Superior temporal gyrus (tissue), 1 donor: ENCODE results near the gene GRWD1.

Source experiments
- DNase-seq: peaks from one replicate; pipeline ENCODE4 v3.0.0-alpha.2; 2016; ENCODE audit errors: extremely low spot score

GRWD1 gene

DNA sequence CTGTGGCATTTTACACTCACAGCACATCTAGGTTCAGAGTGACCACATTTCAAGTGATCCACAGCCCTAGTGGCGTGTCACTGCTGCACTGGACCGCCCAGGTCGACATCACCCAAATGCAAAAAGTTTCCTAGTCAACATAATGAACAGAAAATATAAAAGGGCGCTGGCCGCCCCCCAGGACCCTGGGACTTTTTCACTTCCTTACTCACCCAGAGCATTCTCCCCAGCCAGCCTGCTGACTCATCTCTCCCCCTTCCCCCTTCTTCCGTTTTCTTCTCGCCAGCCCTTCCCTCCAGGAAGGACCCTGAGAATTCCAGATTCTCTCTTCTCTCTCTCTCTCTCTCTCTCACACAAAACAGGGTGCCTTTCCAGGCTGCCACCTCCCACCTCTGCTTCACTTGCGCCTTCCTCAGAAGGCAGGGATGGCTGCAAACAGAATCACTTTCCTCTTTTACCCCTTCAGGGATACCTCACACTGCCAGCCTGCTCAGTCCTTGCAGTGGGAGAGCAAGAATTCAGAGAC, 21.0 kb upstream of the GRWD1 start:
- DNase-seq = peak; percentile 17

DNA sequence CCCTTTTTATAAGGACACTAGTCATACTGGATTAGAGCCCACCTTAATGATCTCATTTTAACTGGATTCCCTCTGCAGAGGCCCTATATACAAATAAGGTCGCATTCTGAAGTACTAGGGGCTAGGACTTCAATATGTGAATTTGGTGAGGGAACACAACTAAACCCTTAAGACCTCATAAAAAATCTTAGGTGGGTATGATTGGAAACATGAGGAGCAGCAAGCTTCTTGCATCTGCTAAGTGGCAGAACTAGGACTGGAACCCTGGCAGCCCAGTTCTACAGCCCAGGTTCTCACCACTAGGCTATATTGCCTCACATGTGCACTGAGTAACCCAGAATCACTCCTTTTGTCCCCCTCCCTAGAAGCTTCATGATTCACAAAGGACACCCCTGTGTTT, 17.1 kb upstream of the GRWD1 start:
- no peak for DNase-seq

DNA sequence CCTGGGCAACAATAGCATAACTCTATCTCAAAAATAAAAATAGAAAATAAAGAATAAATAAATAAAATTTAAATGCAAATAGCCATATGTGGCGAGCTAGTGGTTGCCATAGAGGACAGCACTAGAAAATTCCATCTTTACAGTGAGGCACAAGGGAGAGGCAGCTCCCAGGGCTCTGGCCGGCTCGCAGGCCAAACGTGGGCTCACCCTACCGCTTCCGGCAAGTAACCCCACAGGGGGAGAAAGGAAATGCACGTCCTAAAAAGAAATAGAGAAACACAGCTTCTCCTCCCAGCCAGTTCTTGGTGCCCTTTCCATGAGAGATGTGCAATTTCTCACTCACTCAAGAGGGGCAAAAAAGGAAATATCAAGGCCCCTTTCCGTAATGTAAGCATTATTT, 12.4 kb upstream of the GRWD1 start:
- DNase-seq = no peak

- no peak for DNase-seq
Observed at GRCh38 chr19:48436586-48436985, 9.2 kb upstream of the GRWD1 start.

DNA sequence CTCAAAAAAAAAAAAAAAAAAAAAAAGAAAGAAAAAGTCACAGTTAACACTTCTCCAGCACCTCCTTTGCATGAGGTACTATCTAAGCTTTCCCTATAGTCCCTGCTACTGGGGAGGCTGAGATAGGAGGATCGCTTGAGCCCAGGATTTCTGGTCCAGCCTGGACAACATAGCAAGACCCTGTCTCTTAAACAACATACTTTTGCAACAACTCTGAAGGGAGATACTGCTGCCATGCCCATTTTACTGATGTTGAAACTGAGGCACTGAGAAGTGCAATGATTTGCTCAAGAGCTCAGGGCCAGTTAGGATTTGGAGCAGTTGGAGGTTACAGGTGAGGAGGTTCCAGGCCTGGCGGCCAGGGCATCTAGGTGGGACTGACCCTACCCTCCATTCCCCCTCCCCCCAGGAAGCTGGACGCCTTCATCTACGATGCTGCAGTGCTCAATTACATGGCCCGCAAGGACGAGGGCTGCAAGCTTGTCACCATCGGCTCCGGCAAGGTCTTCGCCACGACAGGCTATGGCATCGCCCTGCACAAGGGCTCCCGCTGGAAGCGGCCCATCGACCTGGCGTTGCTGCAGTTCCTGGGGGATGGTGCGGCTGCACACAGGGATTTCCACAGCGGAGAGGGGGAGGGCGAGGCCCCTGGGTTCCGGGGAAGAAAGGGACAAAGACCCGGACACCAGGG, 4.3 kb upstream of the GRWD1 start:
- DNase-seq = no peak

- no peak for DNase-seq
Observed at GRCh38 chr19:48442116-48443035, 3.4 kb upstream of the GRWD1 start.

GRCh38 chr19:48443256-48443655, 2.5 kb upstream of the GRWD1 start:
- no peak for DNase-seq

DNA sequence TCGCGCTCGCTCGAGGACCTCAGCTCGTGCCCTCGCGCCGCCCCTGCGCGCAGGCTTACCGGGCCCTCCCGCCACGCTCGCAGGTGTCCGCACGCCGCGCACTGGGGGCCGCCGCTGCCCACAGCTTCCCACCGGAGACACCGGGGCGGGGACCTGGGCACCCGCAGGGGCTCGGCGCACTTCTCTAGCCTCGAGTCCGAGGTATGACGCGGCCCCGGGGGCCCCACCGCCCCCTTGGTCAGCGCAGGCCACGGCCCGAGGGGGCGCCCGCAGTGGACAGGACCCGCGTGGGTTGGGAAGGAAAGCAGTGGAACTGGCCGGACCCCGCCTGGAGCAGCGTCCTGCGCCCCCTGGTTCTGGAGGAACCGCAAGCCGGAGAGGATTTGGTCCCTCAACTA, 2.1 kb upstream of the GRWD1 start:
- no peak for DNase-seq

DNA sequence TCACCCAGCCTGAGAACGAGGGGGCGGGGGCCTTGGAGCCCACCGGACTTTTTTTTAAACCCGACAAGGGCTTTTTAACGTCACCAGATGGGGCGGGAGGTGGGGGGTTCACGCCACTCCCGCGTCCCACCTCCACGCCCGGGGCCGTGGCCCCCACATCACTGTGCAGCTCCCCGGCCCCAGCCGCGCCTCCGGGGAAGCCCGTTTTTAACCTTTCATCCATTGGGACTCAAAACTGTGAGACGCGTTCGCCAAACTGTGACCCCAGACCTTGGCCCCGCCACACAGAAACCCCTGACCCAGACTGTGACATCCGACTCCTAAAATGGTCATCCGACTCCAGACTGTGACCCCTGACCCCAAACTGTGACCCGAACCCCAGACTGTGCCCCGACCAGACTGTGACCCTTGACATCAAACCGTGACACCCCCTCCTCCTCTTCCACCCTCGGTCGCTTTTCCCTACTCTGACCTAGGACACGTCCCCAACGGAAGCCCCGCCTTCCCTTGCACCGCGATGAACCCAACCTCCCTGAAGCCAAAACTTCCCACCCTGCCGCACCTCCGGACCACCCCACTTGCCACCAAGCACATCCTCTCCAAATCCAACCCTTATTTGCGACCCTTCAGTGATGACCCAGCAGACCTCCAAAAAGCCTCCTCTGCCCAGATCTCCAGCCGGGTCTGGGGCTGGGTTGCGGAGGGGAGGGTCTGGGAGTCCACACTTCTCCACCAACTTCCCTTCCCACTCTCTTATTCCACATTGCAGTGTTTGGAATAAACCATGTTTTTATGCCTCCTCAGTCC, 1.5 kb upstream of the GRWD1 start:
- DNase-seq = no peak

- DNase-seq = no peak
Observed at GRCh38 chr19:48444936-48445200, 915 bp upstream of the GRWD1 start.

DNA sequence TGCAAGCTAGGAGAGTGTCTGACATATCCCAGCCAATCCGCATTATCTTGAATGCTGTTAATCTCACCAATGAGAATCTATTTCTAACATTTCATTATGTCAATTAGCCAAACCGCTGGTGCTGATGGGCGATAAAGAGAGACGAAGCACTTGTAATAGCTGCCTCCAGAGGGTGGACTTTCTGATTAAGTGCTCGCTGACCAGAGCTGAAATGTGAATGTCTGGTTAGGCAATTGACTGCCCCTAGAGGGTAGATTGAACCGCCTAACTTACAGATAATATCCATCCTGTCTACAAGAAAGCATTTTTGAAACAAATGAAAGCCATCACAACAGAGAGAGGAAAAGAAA, 552 bp upstream of the GRWD1 start:
- no peak for DNase-seq

GRCh38 chr19:48446579-48446978, 796 bp downstream of the GRWD1 start:
- DNase-seq = no peak

DNA sequence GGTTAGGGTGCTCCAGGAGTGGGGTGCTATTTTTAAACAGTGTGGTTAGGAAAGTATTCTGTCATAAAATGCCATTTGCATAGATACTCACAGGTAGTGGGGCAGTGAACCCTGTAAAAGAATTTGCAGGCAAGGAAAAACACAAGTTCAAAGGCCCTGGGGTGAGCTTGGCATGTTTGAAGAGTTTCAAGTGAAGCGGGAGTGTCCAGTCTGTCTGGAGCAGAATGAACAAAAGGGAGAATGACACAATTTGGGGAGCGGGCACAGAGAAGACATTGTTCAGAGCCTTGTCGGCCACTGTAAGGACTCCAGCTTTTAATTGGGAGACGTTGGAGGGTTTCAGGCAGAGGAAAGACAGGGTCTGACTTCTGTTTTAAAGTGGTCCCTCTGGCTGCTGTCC, 2.8 kb downstream of the GRWD1 start:
- no peak for DNase-seq

DNA sequence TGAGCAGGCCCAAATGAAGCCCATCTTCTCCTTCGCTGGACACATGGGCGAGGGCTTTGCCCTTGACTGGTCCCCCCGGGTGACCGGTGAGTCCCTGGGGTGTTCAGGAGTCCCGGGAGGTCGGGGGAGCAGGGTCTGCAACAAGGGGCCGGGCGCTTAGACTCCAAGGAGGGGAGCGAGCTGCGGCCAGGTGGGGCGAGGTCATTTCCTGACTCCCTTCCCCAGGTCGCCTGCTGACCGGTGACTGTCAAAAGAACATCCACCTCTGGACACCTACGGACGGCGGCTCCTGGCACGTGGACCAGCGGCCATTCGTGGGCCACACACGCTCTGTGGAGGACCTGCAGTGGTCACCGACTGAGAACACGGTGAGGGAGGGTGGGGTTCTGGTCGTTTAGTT, 4.7 kb downstream of the GRWD1 start:
- no peak for DNase-seq

DNA sequence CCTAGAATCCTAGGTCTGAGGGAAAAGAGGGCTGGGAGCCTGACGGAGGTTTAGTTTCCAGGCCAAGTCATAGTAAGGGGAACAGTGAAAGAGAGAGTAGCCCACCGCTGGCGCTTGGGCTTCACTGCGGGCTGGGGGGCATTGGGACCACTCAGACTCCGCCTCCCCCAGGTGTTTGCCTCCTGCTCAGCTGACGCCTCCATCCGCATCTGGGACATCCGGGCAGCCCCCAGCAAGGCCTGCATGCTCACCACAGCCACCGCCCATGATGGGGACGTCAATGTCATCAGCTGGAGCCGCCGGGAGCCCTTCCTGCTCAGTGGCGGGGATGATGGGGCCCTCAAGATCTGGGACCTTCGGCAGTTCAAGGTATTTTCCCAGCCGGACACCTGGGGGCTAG, 5.1 kb downstream of the GRWD1 start:
- no peak for DNase-seq

- DNase-seq = no peak
Observed at GRCh38 chr19:48451624-48452023, 5.8 kb downstream of the GRWD1 start.

GRCh38 chr19:48452289-48453190, 6.8 kb downstream of the GRWD1 start:
- DNase-seq = no peak

DNA sequence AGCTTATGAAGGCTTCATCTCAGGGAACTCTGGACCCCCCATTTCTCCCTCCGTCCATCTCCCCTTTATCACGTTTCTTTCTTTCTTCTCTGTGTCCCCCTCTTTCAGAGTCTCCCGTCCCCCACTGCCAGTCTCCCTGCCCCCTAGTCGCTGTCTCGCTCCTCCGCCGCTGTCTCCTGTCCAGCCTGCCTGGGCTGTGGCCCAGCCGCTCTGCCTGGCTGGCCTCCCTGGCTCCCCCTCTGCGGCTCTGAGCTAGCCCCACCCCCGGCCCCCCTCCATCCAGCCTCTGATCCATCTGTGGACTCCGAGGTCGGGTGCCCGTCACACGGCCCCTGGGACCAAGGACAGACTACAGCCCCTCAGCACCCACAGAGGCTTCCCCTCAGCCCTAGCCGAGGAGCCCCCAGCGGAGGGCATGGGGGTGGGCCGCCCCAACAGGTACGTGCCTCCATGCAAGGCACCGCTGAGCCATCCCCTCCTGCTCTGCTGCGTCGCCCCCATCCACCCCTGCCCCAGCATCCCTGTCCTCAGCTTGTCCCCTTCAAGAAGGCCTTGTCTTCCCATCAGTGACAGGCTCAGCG, 8.5 kb downstream of the GRWD1 start:
- no peak for DNase-seq

GRCh38 chr19:48455171-48455907, 9.6 kb downstream of the GRWD1 start, which contains the start of gene KCNJ14:
Gene KCNJ14, plus strand, starts transcription at chr19:48455574. Its CDS starts 6,151 bp downstream, at chr19:48461725.
- no peak for DNase-seq

GRCh38 chr19:48455908-48456562, 10.3 kb downstream of the GRWD1 start:
- no peak for DNase-seq
